Esophagus squamous epithelium (tissue), 4 donors: ENCODE results near the gene PLBD1.

Experiments
- POLR2A ChIP-seq, 4 donors: fragments of 450-650 bp; IDR thresholded peaks; one replicate each; pipeline ENCODE4 v1.6.1; 2017; ENCODE audit warnings: antibody characterized with exemption in 4 of 4, mild to moderate bottlenecking in 4 of 4, moderate library complexity in 3 of 4
- TF ChIP-seq, protein P1 (sequence below), 6 experiments: fragments of 450-650 bp in 4 of 6; fragments of 200-600 bp in 2 of 6; sonication (generic) in 2 of 6; IDR thresholded peaks; one replicate each; pipeline ENCODE4 v1.5.1; 2016 to 2019; ENCODE audit warnings: antibody characterized with exemption in 6 of 6, mild to moderate bottlenecking in 4 of 6, moderate library complexity in 4 of 6

DNA sequence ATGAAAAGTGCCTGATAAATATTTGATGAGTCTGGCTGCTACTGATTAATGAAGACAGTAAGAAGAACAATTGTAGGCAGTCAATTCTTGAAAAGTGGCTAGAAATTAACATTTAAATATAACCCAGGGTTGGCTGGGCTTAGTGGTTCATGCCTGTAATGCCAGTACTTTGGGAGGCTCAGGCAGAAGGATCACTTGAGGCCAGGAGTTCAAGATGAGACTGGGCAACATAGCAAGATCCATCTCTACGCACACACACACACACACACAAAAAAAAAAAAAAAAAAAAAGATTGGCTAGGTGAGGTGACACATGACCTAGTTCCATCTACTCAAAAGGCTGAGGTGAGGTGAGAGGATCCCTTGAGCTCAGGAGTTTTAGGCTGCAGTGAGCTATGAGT is 7.9 kb upstream of the PLBD1 start:
- no peak for TF ChIP-seq POLR2A (IDR thresholded peaks at IDR 0.05)
- TF ChIP-seq, protein P1, sequence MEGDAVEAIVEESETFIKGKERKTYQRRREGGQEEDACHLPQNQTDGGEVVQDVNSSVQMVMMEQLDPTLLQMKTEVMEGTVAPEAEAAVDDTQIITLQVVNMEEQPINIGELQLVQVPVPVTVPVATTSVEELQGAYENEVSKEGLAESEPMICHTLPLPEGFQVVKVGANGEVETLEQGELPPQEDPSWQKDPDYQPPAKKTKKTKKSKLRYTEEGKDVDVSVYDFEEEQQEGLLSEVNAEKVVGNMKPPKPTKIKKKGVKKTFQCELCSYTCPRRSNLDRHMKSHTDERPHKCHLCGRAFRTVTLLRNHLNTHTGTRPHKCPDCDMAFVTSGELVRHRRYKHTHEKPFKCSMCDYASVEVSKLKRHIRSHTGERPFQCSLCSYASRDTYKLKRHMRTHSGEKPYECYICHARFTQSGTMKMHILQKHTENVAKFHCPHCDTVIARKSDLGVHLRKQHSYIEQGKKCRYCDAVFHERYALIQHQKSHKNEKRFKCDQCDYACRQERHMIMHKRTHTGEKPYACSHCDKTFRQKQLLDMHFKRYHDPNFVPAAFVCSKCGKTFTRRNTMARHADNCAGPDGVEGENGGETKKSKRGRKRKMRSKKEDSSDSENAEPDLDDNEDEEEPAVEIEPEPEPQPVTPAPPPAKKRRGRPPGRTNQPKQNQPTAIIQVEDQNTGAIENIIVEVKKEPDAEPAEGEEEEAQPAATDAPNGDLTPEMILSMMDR (IDR thresholded peaks at IDR 0.05): no peak
